D341Med (cell line): ENCODE data around the gene PKNOX1.
"Not testable (repeated sequence)": the region's sequence is repeated elsewhere in the genome, so short reads cannot be mapped to it uniquely, and the experiment has no call there.

Experiments
- DNase-seq: peaks from one replicate; pipeline ENCODE4 v3.0.0; 2012; ENCODE audit warnings: low spot score

The PKNOX1 gene

DNA sequence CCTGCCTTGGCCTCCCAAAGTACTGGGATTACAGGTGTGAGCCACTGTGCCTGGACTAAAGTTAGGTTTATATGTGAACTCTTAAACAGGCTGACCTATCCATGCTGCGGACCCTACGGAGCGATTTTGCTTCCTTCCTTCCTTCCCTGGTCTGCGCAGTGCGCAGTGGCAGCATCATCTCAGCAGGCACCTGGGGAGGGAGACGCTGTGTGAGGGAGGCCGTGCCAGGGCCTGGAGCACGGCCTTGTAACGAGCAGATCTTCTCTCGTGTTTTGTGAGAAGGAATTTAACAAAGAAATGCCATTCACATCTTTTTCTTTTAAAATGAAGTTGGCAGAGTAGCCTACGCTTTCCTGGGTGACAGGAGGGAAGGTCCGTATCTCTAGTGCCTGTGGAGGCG, 45.8 kb downstream of the PKNOX1 start:
- DNase-seq, result no peak

DNA sequence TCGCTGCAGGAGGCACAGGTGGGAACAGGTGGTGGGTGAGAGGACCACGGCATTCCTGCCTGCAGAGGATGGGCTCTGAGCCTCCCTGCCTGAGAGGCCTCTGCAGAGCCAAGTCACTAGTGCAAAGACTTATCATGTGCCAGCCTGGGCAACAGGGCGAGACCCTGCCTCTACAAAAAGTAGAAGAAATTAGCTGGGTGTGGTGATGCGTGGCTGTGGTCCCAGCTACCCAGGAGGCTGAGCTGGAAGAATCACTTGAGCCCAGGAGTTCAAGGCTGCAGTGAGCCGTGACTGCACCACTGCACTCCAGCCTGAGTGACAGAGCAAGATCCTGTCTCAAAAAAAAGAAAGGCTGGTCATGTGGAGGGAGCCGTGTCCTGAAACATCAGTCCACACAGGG, 46.4 kb downstream of the PKNOX1 start:
- no peak for DNase-seq

DNA sequence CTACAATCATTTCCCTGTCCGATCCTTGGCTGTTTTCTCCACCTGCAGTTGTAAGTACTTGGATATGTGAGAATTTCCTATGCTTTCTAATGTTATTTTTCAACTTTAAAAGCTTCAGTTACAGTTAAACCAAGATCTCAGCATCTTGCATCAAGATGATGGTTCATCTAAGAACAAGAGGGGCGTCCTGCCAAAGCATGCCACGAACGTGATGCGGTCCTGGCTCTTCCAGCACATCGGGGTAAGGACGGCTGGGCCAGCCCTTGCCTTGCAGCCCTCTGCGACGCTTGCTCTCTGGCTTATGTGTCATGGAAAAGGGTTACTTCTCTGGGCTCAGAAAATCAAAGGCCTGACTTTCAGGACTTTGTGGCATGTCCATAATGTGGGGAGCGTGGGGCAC, 46.8 kb downstream of the PKNOX1 start:
- no peak for DNase-seq

DNA sequence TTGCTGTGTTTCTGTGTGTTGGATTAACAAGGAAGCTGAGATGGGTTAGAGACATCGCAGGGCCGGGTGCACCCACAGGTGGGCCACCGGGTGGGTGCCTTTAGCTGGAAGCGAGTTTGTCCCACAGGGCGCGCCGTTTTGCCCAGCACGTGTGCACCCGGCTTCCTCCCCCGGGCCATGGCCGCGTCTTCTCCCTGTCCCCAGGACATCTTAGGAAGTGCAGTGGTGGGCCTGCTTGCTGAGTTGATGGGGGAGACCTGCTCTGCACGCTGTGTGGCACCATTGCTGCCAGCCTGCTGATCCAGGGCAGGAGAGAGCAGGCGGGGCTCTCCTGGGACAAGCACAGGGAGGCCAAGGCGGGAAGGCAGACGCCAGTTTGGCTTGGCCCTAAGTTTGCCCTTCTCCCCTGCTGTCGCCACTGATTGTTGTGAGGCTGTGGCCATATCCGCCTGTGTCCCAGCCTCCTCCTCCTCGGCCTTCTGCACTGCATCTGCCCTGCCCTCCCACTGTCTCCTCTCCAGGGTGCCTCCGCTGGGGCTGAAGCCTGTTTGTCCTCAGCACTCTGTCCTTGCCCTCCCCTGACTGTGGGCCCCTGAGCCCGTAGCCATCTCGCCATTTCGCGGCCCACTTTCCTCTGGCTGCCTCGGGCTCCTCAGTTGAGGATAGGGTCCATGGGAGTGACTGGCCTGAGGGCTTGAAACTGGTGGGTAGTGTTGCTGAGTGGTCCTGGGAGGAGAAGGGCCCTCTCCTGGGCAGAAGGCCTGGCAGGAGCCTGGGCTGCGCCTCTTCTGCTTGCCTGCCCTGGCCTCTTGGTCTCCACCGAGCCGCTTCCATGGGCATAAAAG, 47.6 kb downstream of the PKNOX1 start:
- no peak for DNase-seq

DNA sequence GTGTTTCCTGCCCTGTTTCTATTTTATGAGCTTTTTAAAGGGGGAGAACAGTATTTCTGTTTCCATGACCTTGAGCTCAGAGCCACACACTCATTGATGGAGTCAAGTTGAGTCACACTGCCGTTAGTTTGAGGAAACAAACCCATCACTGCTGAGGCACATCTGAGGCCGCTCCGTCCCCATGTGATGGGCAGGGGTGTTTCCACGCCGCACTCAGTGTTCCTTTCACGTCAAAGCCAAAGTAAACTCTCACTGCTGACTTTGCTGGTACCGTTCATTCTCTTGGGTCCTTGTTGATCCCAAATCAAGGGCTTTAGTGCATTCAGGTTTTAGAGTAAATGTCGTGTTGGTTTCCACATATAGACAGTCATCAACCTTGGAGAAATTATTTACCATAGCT, 48.8 kb downstream of the PKNOX1 start:
- no peak for DNase-seq

DNA sequence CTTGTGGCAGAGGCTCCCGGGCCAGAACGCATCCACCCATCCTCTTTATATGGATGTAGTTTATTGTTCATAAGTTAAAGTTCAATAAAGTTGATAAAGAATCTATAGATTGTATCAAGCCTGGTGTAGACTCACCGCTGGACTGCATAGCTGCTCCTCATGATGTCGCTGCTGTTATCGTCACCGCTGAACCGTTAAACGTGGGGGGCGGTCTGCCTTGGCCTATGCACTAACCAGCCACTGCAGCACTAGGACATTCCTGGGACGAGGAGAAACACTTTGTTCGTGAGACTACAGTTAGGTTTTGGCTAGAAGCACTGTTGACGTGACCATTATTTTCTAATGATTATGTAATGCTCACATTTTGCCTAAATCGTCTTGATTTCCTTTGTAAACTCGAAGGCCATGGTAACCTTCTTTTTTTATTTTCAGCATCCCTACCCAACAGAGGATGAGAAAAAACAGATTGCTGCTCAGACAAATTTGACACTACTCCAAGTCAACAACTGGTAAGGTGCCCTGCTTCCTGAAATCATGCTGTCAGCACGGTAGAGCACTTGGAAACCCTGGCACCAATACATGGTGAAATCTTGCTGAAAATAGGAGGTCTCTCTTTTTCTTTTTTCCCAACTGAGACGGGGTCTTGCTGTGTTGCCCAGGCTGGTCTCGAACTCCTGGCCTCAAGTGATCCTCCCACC, 50.2 kb downstream of the PKNOX1 start:
- DNase-seq, result no peak

DNA sequence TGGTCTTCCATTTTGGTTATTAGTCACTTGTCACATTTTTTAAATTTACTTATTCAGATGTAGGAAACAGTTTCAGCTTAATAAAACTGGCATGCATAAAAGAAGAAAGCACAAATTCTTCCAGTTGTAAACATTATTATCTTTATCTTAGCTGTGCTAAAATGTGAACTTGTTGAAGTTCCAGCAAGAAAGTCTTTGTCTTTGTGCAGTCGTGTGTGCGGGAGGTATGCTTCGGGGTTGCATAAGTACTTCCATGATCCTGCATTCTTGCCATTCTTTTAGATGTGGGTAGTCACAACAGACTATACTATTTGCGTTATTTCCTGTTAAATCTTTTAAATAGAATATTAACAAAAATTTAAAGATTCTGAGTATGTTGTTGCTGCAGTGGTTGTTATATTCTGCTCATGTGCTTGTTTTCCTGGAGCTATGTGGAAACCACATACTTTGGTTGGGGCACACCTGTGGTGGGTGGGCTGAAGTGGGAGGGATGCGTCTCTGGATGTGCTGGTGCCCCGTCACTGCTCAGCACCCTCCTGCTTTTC, 51.3 kb downstream of the PKNOX1 start:
- no peak for DNase-seq

DNA sequence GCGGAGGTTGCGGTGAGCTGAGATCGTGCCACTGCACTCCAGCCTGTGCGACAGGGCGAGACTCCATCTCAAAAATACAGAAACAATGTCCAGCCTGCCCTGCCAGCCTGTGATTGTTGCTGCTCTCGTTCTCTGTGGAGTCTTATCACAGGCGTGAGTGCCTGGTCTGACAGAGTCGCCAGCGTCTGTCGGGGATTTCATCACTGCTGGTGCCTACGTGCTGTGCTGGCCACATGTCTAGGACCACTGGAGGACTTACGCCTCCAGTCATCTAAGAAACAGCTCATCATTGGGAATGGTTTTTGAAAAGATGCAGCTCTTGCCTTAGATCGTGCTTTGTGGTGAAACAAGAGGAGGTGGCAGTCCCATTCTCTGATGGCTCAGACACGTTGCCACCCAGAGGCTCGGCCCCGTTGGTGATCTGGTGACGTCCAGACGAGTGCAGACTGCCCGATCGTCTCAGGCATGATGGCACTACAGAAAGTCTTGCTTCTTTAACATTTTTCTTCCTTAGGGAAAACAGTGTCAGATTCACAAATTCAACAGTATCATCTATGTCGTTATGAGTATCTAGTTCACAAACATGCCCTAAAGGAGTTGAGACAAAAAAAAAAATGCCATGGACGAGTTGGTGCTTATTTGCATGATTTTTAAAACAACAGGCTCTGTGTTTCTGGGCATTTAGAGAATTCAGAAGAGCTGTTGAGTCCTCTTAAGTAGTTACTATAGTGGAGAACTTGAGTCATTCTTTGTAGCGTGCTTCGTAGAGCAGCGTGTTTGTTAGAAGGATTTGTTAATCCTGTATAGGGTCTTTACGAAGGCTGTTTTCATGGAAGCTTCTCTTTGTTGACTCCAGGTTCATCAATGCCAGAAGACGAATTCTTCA, 53.7 kb downstream of the PKNOX1 start:
- no peak for DNase-seq

DNA sequence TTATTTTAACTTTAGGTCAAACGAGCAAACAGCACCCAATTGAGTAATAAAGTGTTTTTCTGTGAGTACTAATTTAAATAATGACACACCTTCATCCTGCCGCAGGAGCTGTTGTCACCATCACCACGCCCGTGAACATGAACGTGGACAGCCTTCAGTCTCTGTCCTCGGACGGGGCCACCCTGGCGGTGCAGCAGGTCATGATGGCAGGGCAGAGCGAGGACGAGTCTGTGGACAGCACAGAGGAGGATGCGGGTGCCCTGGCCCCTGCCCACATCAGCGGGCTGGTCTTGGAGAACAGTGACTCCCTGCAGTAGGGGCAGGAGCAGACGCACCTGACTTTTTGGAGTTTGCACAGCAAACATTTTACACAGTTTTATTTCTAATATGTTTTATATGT, 55.4 kb downstream of the PKNOX1 start:
- no peak for DNase-seq

DNA sequence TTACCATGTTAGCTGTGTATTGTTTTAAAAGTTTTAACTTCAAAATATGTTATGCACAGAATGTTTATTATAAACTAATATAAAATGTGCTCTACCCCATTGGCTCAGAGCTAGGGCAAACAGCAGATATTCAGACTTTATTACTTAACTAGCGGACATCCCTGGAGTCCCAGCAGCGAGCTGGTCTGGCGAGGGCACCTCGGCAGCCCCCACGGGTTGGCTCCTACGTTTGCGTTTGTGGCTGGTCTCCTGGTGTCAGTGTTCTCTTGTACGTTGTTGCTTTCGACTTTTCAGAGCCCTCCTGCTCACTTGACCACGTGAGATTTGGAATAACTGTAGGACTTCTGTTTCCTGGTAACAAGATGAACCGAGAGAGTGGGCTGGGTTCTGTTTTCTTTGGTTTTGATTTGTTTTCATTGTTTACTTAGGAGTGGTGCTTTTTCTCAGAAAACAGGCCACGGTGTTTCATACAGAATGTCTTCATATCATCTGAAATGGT, 56.8 kb downstream of the PKNOX1 start:
- DNase-seq, result no peak

DNA sequence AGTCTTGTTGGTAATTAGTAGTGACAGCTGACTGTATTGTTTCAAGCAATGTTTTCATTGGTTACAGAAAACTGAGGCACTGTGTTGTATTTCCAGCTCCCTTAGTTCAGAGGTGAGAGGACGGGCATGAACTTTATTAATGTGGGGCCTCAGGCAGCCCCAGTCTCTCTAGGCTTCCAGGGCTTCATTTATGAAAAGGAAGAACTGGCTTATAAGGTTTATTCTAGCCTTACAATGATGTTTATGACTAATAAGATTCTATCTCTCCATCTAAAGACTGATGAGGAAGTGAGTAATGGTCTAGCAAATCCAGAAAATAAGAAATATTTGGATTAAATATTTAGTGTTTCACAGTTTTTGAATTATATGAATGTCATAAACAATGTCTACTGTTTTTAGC, 59.7 kb downstream of the PKNOX1 start:
- no peak for DNase-seq

DNA sequence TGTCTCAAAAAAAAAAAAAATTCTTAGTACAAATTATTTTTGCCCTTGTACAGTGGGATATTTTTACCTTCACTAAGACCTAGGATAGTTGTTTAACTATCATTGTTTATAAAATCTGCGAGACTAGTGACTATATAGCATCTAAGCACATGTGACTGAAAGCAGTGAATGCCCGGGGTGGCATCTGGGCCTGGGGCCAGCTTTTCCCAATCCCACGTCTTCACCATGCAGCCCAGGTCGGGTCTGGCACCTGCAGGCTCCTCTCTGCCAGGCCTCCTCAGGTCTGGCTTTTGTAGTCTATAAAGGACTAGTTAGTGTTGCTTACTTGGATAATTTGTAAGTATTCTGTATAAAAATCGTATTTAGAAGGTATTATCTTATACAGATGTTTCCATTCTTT, 60.5 kb downstream of the PKNOX1 start:
- no peak for DNase-seq

DNA sequence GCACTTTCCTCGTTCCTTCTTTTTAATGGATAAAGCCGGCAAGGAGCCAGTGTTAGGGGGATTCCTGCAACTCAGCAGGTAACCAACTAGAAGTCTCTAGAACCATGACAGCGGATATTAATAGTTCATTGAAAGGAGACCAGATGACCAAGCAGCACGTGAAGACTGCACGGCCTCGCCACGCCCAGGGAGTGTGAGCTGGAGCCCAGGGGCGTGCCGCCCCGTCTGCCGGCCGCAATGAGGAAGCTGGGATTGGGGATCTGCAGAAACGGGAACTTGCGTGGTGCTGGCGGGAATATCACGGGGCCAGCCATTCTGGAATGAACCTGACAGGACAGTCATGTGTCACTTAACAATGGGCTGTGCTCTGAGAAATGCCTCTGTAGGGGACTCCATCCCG, 62.5 kb downstream of the PKNOX1 start:
- DNase-seq, result not testable (repeated sequence)

DNA sequence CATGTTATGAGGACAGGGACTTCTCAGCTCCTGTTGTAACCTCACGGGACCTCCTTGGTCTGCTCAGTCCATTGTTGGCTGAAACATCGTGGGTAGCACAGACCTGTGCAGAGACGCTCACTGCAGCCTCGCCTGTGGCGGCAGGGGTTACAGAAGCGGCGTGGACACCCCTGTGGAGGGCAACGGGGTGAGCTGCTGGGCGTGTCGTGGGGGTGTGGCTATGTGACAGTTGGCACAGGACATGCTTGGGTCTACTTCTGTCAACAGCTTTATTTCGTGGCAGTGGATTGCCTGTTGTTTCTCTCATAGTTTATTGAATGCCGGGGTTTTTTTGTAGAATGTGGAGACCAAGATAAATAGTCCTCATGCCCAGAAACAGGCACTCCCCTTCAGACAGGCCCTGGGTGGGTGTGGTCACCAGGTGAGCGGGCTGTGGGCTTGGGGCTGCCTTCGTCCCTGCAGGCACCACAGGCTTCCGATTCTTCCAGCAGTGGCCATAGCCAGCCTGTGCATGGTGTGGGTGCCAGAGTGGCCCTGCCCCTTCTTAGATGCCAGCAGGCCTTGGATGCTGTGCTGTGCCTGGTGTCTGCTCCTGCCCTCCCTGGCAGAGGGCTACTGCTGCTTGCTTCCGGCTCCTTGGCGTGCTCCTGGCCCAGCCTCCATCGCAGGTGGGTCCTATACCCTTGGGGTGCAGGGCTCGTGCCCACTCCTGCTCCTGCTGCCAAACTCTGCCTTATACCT, 63.7 kb downstream of the PKNOX1 start:
- DNase-seq, result not testable (repeated sequence)

DNA sequence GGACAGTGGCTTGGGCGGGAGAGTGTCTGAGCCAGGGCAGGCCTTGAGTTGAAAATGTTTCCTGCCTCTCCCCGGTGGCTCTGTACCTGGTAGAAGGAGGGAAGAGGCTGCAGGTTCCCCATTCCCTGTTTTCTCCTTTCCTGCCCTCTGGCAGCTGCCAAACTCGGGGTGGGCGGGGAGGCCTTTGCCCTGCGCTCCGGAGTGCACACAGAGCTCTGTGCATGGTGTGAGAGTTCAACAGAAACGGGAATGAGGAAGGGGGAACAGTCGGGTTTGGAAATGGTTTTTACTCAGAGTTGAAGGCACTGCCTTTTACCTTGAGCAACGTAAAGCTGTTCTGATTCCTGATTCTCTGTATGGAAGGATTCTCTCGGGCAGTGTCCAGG, 64.3 kb downstream of the PKNOX1 start:
- DNase-seq, result not testable (repeated sequence)

DNA sequence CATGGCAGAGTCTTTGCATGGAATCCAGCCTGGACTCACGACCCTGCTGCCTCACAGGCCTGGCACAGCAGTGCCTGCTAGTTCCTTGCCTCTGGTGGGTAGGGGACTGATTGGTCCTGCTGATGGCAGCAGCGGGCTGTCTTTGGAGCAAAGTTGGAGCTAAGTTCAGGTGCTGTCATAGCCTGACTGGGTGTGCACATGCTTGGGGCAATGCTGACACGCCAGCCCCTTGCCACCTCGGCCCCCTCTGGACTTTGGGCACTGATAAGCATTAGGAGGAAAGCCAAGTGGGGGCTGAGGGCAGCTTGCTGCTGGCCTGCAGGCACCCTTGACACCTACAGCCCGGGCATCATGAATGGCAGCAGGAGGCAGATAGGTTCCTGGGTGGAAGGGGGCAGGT, 67.8 kb downstream of the PKNOX1 start:
- not testable (repeated sequence) for DNase-seq

DNA sequence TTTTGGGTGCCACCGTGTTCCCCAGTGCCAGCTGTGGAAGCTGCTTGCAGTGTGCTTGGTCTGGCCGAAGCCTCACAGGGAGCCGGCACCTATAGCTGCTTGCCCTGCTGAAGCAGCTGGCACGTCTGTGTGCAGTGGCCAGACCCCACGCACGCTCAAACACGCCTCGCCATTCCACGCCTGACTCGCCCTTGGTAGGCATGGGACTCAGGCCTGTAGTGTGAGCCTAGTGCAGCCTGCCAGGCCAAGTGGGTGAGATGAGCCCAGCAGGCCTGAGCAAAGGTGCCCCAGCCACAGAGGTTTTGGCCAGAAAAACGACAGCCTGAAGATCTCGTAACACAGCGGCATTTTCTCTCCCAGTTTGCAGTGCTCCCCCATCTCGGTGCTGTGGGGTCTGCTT, 68.9 kb downstream of the PKNOX1 start:
- not testable (repeated sequence) for DNase-seq

DNA sequence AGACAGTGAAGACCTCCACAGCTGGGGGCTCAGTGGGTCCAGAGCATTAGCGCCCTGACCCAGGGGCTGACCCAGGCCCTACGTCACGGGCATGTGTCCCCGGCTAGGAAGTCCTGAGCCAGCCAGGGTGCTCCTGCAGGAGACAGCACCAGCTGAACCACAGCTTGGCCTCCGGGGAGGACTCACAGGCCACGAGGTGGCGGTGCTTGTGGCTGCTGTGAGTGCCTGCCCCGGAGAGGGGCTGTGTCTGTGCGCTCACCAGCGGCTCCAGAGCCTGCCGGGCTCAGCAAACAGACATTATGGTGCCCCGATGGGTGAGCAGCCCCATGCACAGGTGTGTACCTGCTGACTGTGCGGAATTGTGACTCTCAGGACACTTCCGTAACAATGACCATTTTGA, 70.2 kb downstream of the PKNOX1 start:
- DNase-seq, result not testable (repeated sequence)

DNA sequence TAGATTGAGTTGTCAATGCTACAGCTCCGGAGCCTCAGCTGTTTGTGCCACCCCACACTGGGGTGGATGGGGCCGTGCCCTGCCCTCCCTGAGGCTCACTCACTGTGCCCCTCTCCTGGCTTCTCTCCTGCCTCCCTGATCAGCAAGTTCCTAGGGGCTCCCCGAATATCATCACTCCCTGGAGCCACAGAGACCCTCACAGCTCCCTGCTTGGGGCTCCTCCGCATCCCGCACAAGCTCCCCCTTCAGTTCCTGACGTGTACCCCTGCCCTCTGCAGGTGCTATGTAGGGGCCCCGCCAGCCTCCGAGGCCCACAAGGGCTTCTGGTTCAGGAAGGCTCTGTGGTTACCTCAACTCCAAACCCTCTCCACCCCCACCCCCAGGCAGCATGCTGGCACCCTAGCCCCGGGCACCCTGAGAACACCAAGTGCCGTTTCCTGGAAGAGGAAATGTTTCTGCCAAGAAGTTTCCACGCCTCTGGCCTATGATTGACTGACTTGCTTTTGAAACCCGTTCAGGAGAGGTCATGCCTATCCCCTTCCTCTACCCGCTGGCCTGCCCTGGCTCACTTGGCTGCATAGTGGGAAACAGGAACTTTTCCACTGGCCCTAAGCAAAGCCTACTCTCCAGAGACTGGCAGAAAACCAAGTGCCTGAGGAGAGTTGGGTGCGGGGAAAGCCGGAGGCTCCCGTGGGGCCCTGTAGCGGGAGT, 71.0 kb downstream of the PKNOX1 start:
- DNase-seq, result not testable (repeated sequence)
